GM21526 (cell line): ENCODE results near the gene STRIT1.
"Not testable (repeated sequence)": the region's sequence is repeated elsewhere in the genome, so short reads cannot be mapped to it uniquely, and the experiment has no call there.

Experiments
- ATAC-seq: cut with Tn5 transposase; IDR thresholded peaks from one replicate; pipeline ENCODE4 v1.9.1; 2021; ENCODE audit warnings: moderate library complexity; ENCODE audit not compliant: unreplicated experiment, low FRiP score

STRIT1 gene

GRCh38 chr3:155274435-155274834, 19.0 kb downstream of the STRIT1 start:
- ATAC-seq, result not testable (repeated sequence)

GRCh38 chr3:155271343-155271613, 22.2 kb downstream of the STRIT1 start:
- ATAC-seq, result no peak

GRCh38 chr3:155270485-155271342, 22.8 kb downstream of the STRIT1 start:
- no peak for ATAC-seq

- ATAC-seq, result no peak
Measured at GRCh38 chr3:155270063-155270462, 23.4 kb downstream of the STRIT1 start.

GRCh38 chr3:155262855-155263254, 30.6 kb downstream of the STRIT1 start:
- not testable (repeated sequence) for ATAC-seq

GRCh38 chr3:155262295-155262694, 31.2 kb downstream of the STRIT1 start:
- ATAC-seq, result no peak

GRCh38 chr3:155254445-155254844, 39.0 kb downstream of the STRIT1 start:
- no peak for ATAC-seq

GRCh38 chr3:155252535-155252934, 40.9 kb downstream of the STRIT1 start:
- no peak for ATAC-seq

- peak; percentile 63 for ATAC-seq
Measured at GRCh38 chr3:155252021-155252420, 41.5 kb downstream of the STRIT1 start.

- no peak for ATAC-seq
Measured at GRCh38 chr3:155248531-155249187, 44.8 kb downstream of the STRIT1 start.

- no peak for ATAC-seq
Measured at GRCh38 chr3:155244699-155245098, 48.8 kb downstream of the STRIT1 start.

GRCh38 chr3:155244216-155244615, 49.3 kb downstream of the STRIT1 start:
- no peak for ATAC-seq

GRCh38 chr3:155243512-155243921, 50.0 kb downstream of the STRIT1 start:
- ATAC-seq, result peak; percentile 53

- ATAC-seq, result no peak
Measured at GRCh38 chr3:155242342-155242741, 51.1 kb downstream of the STRIT1 start.

- ATAC-seq, result no peak
Measured at GRCh38 chr3:155241579-155241978, 51.9 kb downstream of the STRIT1 start.
